ENCODE results near the gene NAXE.
A peak's percentile ranks its signal among the peaks of the same experiment; 100 is the strongest.

The NAXE gene

DNA sequence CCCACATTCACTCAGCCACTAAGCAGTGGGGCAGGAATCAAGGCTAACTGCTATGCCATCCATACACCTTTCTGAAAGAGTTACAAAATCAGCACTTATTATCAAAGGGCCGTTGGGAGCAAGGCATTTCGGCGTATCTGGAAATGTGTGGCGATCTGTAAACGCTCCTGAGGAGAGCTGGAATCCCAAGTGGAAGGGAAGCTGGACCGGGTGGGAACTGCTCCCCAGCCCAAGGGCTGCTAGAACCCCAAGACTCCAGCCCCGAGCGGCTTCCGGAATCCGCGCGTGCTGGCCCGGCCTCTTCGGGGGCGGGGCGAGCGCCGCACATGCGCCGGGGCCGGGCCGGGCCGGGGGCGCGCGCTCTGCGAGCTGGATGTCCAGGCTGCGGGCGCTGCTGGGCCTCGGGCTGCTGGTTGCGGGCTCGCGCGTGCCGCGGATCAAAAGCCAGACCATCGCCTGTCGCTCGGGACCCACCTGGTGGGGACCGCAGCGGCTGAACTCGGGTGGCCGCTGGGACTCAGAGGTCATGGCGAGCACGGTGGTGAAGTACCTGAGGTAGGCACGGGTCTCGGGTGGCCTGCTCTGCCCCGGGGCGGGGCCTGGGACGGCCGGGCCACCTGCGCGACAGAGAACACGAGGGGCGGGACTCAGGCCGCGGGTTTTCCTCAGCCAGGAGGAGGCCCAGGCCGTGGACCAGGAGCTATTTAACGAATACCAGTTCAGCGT, at the start of gene NAXE:
NAXE (plus strand) TSS at position 345 of the 726 bp plus-strand sequence; CDS start at position 374, 29 bp downstream.
- H3K27me3 ChIP-seq (ENCODE audit: control insufficient read depth in 2 of 2, insufficient read depth in 2 of 2, low read length in 2 of 2) = no peaks in the 10 kb centered on the region
- no peaks in the 10 kb centered on the region for H3K9me3 ChIP-seq (ENCODE audit: control insufficient read depth in 2 of 2, low read length in 2 of 2)
- H3K9ac ChIP-seq (ENCODE audit: low read depth in 1 of 2, low read length in 2 of 2) = peak within 1 kb of the TSS; percentile 79 to 96
- peak within 1 kb of the TSS; percentile 81 to 88 for H3K27ac ChIP-seq (ENCODE audit: low read depth in 2 of 2, low read length in 2 of 2)
- H3K4me3 ChIP-seq (ENCODE audit: low read length in 2 of 2) = peak within 1 kb of the TSS; percentile 66 to 96
- H3K36me3 ChIP-seq (ENCODE audit: control insufficient read depth in 2 of 2, insufficient read depth in 2 of 2, low read length in 2 of 2) = peaks cover 12 to 30% of the 10 kb centered on the region in 2 donors
- H3K4me1 ChIP-seq (ENCODE audit: control insufficient read depth in 2 of 2, insufficient read depth in 2 of 2, low read length in 2 of 2) = peaks cover 11 to 12% of the 10 kb centered on the region in 2 donors

DNA sequence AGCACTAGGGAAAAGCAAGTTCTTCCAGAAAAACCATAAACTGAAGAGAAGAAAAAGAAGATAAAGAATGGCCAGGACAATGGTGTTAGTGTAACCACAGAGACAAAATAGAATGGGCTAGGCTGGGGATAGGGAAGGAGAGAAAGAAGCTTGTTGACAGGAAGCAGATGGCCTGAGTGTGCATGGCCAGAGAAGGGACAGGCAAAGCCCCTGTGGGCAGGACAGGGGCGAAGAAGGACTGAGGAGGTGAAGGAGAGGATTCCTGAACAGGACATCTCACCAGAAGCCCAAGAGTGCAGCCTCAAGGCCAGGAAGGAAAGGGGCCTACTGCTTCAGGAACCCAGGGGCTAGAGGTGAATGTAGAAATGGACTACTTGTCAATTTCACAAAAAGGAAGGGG, 48.5 kb upstream of the NAXE start:
- no peak overlapping the region for H3K9ac ChIP-seq (ENCODE audit: low read depth in 1 of 2, low read length in 2 of 2)
- H3K36me3 ChIP-seq (ENCODE audit: control insufficient read depth in 2 of 2, insufficient read depth in 2 of 2, low read length in 2 of 2) = peaks cover 0 to 2% of the 10 kb centered on the region in 2 donors
- no peaks in the 10 kb centered on the region for H3K4me1 ChIP-seq (ENCODE audit: control insufficient read depth in 2 of 2, insufficient read depth in 2 of 2, low read length in 2 of 2)
- H3K27ac ChIP-seq (ENCODE audit: low read depth in 2 of 2, low read length in 2 of 2) = no peak overlapping the region
- H3K27me3 ChIP-seq (ENCODE audit: control insufficient read depth in 2 of 2, insufficient read depth in 2 of 2, low read length in 2 of 2) = no peaks in the 10 kb centered on the region
- H3K4me3 ChIP-seq (ENCODE audit: low read length in 2 of 2) = no peak overlapping the region
- H3K9me3 ChIP-seq (ENCODE audit: control insufficient read depth in 2 of 2, low read length in 2 of 2) = no peaks in the 10 kb centered on the region

DNA sequence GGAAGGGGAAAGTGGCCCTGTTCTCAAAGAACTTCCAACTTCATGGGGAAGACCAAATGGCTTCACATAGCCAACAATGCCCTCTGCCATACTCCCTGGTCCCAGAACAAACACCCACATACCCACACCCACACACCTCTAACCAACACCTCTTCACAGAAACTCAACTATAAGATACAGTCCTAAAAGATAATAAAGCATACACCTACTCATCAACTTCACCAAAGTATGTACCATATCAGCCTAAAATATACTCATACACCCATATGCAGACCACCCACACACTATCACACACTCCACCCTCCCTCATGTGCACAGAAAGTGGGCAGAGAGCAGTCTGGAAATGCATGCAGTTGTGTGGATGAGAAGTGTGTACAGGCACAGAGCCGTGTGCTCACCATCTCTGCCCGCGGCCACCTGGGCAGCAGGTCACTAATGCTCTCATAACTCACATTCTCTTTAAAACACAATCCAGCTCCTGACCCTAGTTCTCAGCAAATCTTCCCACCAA, 46.9 kb upstream of the NAXE start:
- Histone ChIP-seq H3K27ac (ENCODE audit: low read depth in 2 of 2, low read length in 2 of 2) (no peak overlapping the region), H3K4me3 (ENCODE audit: low read length in 2 of 2) (no peak overlapping the region), H3K9me3 (ENCODE audit: control insufficient read depth in 2 of 2, low read length in 2 of 2) (no peaks in the 10 kb centered on the region), H3K27me3 (ENCODE audit: control insufficient read depth in 2 of 2, insufficient read depth in 2 of 2, low read length in 2 of 2) (no peaks in the 10 kb centered on the region), H3K9ac (ENCODE audit: low read depth in 1 of 2, low read length in 2 of 2) (no peak overlapping the region), H3K36me3 (ENCODE audit: control insufficient read depth in 2 of 2, insufficient read depth in 2 of 2, low read length in 2 of 2) (no peaks in the 10 kb centered on the region), H3K4me1 (ENCODE audit: control insufficient read depth in 2 of 2, insufficient read depth in 2 of 2, low read length in 2 of 2) (no peaks in the 10 kb centered on the region)

DNA sequence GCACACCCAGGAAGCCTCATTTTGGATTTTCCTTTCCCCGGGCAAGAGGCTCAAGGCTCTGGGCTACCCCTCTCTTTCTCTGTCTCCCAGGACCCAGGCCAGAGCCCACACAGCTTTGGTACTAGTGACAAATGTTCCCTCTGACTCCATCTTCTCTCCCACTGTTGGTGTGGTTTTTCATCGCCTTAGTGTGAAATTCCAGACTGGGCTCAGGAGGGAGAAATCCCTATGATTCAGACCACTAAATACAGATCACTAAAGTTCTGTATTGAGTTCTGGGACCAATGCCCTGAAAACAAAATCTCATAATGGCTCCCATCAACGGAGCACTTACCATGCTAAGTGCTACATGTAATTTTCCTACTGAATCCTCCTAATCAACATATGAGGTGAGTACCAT, 45.3 kb upstream of the NAXE start:
- H3K4me1 ChIP-seq (ENCODE audit: control insufficient read depth in 2 of 2, insufficient read depth in 2 of 2, low read length in 2 of 2) = no peaks in the 10 kb centered on the region
- no peak overlapping the region for H3K4me3 ChIP-seq (ENCODE audit: low read length in 2 of 2)
- H3K9me3 ChIP-seq (ENCODE audit: control insufficient read depth in 2 of 2, low read length in 2 of 2) = no peaks in the 10 kb centered on the region
- no peaks in the 10 kb centered on the region for H3K27me3 ChIP-seq (ENCODE audit: control insufficient read depth in 2 of 2, insufficient read depth in 2 of 2, low read length in 2 of 2)
- no peak overlapping the region for H3K9ac ChIP-seq (ENCODE audit: low read depth in 1 of 2, low read length in 2 of 2)
- H3K27ac ChIP-seq (ENCODE audit: low read depth in 2 of 2, low read length in 2 of 2) = no peak overlapping the region
- no peaks in the 10 kb centered on the region for H3K36me3 ChIP-seq (ENCODE audit: control insufficient read depth in 2 of 2, insufficient read depth in 2 of 2, low read length in 2 of 2)

- H3K27me3 ChIP-seq (ENCODE audit: control insufficient read depth in 2 of 2, insufficient read depth in 2 of 2, low read length in 2 of 2) = no peaks in the 10 kb centered on the region
- H3K36me3 ChIP-seq (ENCODE audit: control insufficient read depth in 2 of 2, insufficient read depth in 2 of 2, low read length in 2 of 2) = no peaks in the 10 kb centered on the region
- no peak overlapping the region for H3K27ac ChIP-seq (ENCODE audit: low read depth in 2 of 2, low read length in 2 of 2)
- H3K4me1 ChIP-seq (ENCODE audit: control insufficient read depth in 2 of 2, insufficient read depth in 2 of 2, low read length in 2 of 2) = no peaks in the 10 kb centered on the region
- H3K4me3 ChIP-seq (ENCODE audit: low read length in 2 of 2) = no peak overlapping the region
- no peak overlapping the region for H3K9ac ChIP-seq (ENCODE audit: low read depth in 1 of 2, low read length in 2 of 2)
- no peaks in the 10 kb centered on the region for H3K9me3 ChIP-seq (ENCODE audit: control insufficient read depth in 2 of 2, low read length in 2 of 2)
Measured at GRCh38 chr1:156547434-156547833, 44.1 kb upstream of the NAXE start.

DNA sequence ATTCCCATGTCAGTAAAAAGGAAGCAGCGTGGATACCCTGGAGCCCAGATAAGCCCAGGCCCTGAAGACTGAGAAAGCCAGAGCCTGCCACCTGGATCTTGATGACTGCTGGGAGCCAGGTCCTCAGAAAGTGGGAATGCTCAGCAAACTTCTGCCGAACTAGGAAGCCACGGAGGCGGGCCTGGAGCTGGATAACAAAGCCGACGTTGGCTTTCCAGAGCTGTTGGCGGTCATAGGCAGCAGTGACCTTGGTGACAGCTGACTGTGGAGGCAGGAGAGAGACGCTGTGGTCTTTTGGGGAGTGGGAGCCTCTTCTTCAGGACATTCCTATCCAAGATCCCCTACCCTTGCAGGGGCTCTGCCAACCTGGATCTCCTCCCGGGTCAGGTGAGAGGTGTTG, 43.6 kb upstream of the NAXE start:
- Histone ChIP-seq H3K4me3 (ENCODE audit: low read length in 2 of 2) (no peak overlapping the region), H3K4me1 (ENCODE audit: control insufficient read depth in 2 of 2, insufficient read depth in 2 of 2, low read length in 2 of 2) (no peaks in the 10 kb centered on the region), H3K27ac (ENCODE audit: low read depth in 2 of 2, low read length in 2 of 2) (no peak overlapping the region), H3K9ac (ENCODE audit: low read depth in 1 of 2, low read length in 2 of 2) (no peak overlapping the region), H3K27me3 (ENCODE audit: control insufficient read depth in 2 of 2, insufficient read depth in 2 of 2, low read length in 2 of 2) (no peaks in the 10 kb centered on the region), H3K36me3 (ENCODE audit: control insufficient read depth in 2 of 2, insufficient read depth in 2 of 2, low read length in 2 of 2) (no peaks in the 10 kb centered on the region), H3K9me3 (ENCODE audit: control insufficient read depth in 2 of 2, low read length in 2 of 2) (no peaks in the 10 kb centered on the region)

GRCh38 chr1:156549390-156549789, 42.2 kb upstream of the NAXE start:
- Histone ChIP-seq H3K4me3 (ENCODE audit: low read length in 2 of 2) (no peak overlapping the region), H3K9ac (ENCODE audit: low read depth in 1 of 2, low read length in 2 of 2) (no peak overlapping the region), H3K4me1 (ENCODE audit: control insufficient read depth in 2 of 2, insufficient read depth in 2 of 2, low read length in 2 of 2) (no peaks in the 10 kb centered on the region), H3K9me3 (ENCODE audit: control insufficient read depth in 2 of 2, low read length in 2 of 2) (no peaks in the 10 kb centered on the region), H3K27me3 (ENCODE audit: control insufficient read depth in 2 of 2, insufficient read depth in 2 of 2, low read length in 2 of 2) (no peaks in the 10 kb centered on the region), H3K27ac (ENCODE audit: low read depth in 2 of 2, low read length in 2 of 2) (no peak overlapping the region), H3K36me3 (ENCODE audit: control insufficient read depth in 2 of 2, insufficient read depth in 2 of 2, low read length in 2 of 2) (no peaks in the 10 kb centered on the region)

DNA sequence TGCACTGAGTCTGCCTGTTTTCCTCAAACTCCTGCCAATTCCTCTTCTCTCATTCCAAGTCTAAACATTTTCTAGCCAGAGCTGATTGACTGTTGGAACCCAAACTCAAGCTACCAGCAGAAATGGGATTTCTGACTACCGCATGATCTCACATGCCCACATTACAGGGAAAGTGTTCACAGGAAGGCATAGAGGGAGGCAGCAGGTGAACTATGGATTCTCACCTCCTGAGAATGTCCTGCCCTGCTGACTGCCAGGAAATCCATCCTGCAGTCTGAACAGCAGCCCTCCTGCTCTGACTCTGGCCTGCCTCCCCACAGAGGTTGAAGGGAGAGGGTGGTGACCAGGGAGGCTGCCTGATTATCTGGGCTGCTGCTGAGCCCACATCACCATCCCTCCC, 41.7 kb upstream of the NAXE start:
- H3K27ac ChIP-seq (ENCODE audit: low read depth in 2 of 2, low read length in 2 of 2) = no peak overlapping the region
- no peaks in the 10 kb centered on the region for H3K9me3 ChIP-seq (ENCODE audit: control insufficient read depth in 2 of 2, low read length in 2 of 2)
- no peaks in the 10 kb centered on the region for H3K27me3 ChIP-seq (ENCODE audit: control insufficient read depth in 2 of 2, insufficient read depth in 2 of 2, low read length in 2 of 2)
- H3K4me3 ChIP-seq (ENCODE audit: low read length in 2 of 2) = no peak overlapping the region
- no peaks in the 10 kb centered on the region for H3K36me3 ChIP-seq (ENCODE audit: control insufficient read depth in 2 of 2, insufficient read depth in 2 of 2, low read length in 2 of 2)
- H3K4me1 ChIP-seq (ENCODE audit: control insufficient read depth in 2 of 2, insufficient read depth in 2 of 2, low read length in 2 of 2) = no peaks in the 10 kb centered on the region
- no peak overlapping the region for H3K9ac ChIP-seq (ENCODE audit: low read depth in 1 of 2, low read length in 2 of 2)

- Histone ChIP-seq H3K27me3 (ENCODE audit: control insufficient read depth in 2 of 2, insufficient read depth in 2 of 2, low read length in 2 of 2) (no peaks in the 10 kb centered on the region), H3K9me3 (ENCODE audit: control insufficient read depth in 2 of 2, low read length in 2 of 2) (no peaks in the 10 kb centered on the region), H3K36me3 (ENCODE audit: control insufficient read depth in 2 of 2, insufficient read depth in 2 of 2, low read length in 2 of 2) (no peaks in the 10 kb centered on the region), H3K27ac (ENCODE audit: low read depth in 2 of 2, low read length in 2 of 2) (no peak overlapping the region), H3K4me1 (ENCODE audit: control insufficient read depth in 2 of 2, insufficient read depth in 2 of 2, low read length in 2 of 2) (no peaks in the 10 kb centered on the region), H3K4me3 (ENCODE audit: low read length in 2 of 2) (no peak overlapping the region), H3K9ac (ENCODE audit: low read depth in 1 of 2, low read length in 2 of 2) (no peak overlapping the region)
Measured at GRCh38 chr1:156550346-156550745, 41.2 kb upstream of the NAXE start.

- H3K9me3 ChIP-seq (ENCODE audit: control insufficient read depth in 2 of 2, low read length in 2 of 2) = no peaks in the 10 kb centered on the region
- no peaks in the 10 kb centered on the region for H3K27me3 ChIP-seq (ENCODE audit: control insufficient read depth in 2 of 2, insufficient read depth in 2 of 2, low read length in 2 of 2)
- H3K4me1 ChIP-seq (ENCODE audit: control insufficient read depth in 2 of 2, insufficient read depth in 2 of 2, low read length in 2 of 2) = no peaks in the 10 kb centered on the region
- no peak overlapping the region for H3K9ac ChIP-seq (ENCODE audit: low read depth in 1 of 2, low read length in 2 of 2)
- H3K27ac ChIP-seq (ENCODE audit: low read depth in 2 of 2, low read length in 2 of 2) = no peak overlapping the region
- peaks cover 0 to 2% of the 10 kb centered on the region in 2 donors for H3K36me3 ChIP-seq (ENCODE audit: control insufficient read depth in 2 of 2, insufficient read depth in 2 of 2, low read length in 2 of 2)
- no peak overlapping the region for H3K4me3 ChIP-seq (ENCODE audit: low read length in 2 of 2)
Measured at GRCh38 chr1:156551066-156551643, 40.4 kb upstream of the NAXE start.

Measured in mucosa of rectum (tissue), 2 donors.